RCC 7860 (cell line): ENCODE results near the gene PFN2.
"Not testable (repeated sequence)": the region's sequence is repeated elsewhere in the genome, so short reads cannot be mapped to it uniquely, and the experiment has no call there.

ENCODE experiments used
- DNase-seq: peaks from one replicate; pipeline ENCODE4 v3.0.0-alpha.2; 2015; ENCODE audit warnings: low spot score
- FAIRE-seq: peaks from 2 replicates; lab custom pipeline; 2012; peaks lifted over from hg19 to GRCh38; lab: Jason Lieb, UNC

The PFN2 gene

GRCh38 chr3:149970716-149971402, at the start of gene PFN2:
Gene PFN2 (minus strand): TSS chr3:149970895. CDS start chr3:149970856, 39 bp downstream.
- DNase-seq, result peak; percentile 60
- FAIRE-seq, result no peak

GRCh38 chr3:150015901-150016300, 45.2 kb upstream of the PFN2 start:
- no peak for FAIRE-seq
- no peak for DNase-seq

GRCh38 chr3:150014782-150015181, 44.1 kb upstream of the PFN2 start:
- DNase-seq, result no peak

GRCh38 chr3:150013801-150014200, 43.1 kb upstream of the PFN2 start:
- no peak for DNase-seq
- FAIRE-seq, result no peak

More at GRCh38 chr3:150014782-150015181, 44.1 kb upstream of the PFN2 start:
- FAIRE-seq, result no peak

- DNase-seq (no peak), FAIRE-seq (no peak)
These were observed 36.1 kb upstream of the PFN2 start for GRCh38 chr3:150006794-150007193.

GRCh38 chr3:150005243-150006112, 34.8 kb upstream of the PFN2 start:
- no peak for FAIRE-seq
- DNase-seq, result peak; percentile 16

- no peak for FAIRE-seq
- DNase-seq, result no peak
These were observed 29.9 kb upstream of the PFN2 start for GRCh38 chr3:150000641-150001040.

- no peak for FAIRE-seq
- DNase-seq, result no peak
These were observed 28.7 kb upstream of the PFN2 start for GRCh38 chr3:149999421-149999820.

- FAIRE-seq (no peak), DNase-seq (no peak)
These were observed 28.3 kb upstream of the PFN2 start for GRCh38 chr3:149998946-149999345.

GRCh38 chr3:149992416-149993058, 21.8 kb upstream of the PFN2 start:
- FAIRE-seq, result no peak

GRCh38 chr3:149990423-149990948, 19.8 kb upstream of the PFN2 start:
- DNase-seq (no peak), FAIRE-seq (no peak)

More at GRCh38 chr3:149992416-149993058, 21.8 kb upstream of the PFN2 start:
- DNase-seq, result no peak

- FAIRE-seq (no peak), DNase-seq (no peak)
These were observed 18.6 kb upstream of the PFN2 start for GRCh38 chr3:149989307-149989706.

- no peak for DNase-seq
- FAIRE-seq, result no peak
These were observed 12.9 kb upstream of the PFN2 start for GRCh38 chr3:149983628-149984027.

- not testable (repeated sequence) for DNase-seq, FAIRE-seq
These were observed 12.4 kb upstream of the PFN2 start for GRCh38 chr3:149983053-149983452.

- FAIRE-seq, result peak; percentile 63
- not testable (repeated sequence) for DNase-seq
These were observed 11.3 kb upstream of the PFN2 start for GRCh38 chr3:149981979-149982378.

GRCh38 chr3:149977386-149977785, 6.7 kb upstream of the PFN2 start:
- FAIRE-seq (no peak), DNase-seq (no peak)

- DNase-seq (no peak), FAIRE-seq (no peak)
These were observed 5.2 kb upstream of the PFN2 start for GRCh38 chr3:149975919-149976318.

GRCh38 chr3:149971403-149972075, 844 bp upstream of the PFN2 start:
- DNase-seq, result peak; percentile 66

GRCh38 chr3:149969940-149970715, 567 bp downstream of the PFN2 start:
- DNase-seq (peak; percentile 61), FAIRE-seq (no peak)

More at GRCh38 chr3:149971403-149972075, 844 bp upstream of the PFN2 start:
- FAIRE-seq, result no peak
